Activated CD8-positive, alpha-beta memory T cell treated with anti-CD3 and anti-CD28 coated beads for 48 hours (primary cell): ENCODE measurements around the gene GDI2.
A peak's percentile ranks its signal among the peaks of the same experiment; 100 is the strongest.
"Not testable (repeated sequence)": the region's sequence is repeated elsewhere in the genome, so short reads cannot be mapped to it uniquely, and the experiment has no call there.

Experiments
- DNase-seq, 3 experiments: peaks; one replicate each; pipeline ENCODE4 v3.0.0-alpha.2; 2020; ENCODE audit warnings: low read depth in 2 of 3, low spot score in 2 of 3

The GDI2 gene

DNA sequence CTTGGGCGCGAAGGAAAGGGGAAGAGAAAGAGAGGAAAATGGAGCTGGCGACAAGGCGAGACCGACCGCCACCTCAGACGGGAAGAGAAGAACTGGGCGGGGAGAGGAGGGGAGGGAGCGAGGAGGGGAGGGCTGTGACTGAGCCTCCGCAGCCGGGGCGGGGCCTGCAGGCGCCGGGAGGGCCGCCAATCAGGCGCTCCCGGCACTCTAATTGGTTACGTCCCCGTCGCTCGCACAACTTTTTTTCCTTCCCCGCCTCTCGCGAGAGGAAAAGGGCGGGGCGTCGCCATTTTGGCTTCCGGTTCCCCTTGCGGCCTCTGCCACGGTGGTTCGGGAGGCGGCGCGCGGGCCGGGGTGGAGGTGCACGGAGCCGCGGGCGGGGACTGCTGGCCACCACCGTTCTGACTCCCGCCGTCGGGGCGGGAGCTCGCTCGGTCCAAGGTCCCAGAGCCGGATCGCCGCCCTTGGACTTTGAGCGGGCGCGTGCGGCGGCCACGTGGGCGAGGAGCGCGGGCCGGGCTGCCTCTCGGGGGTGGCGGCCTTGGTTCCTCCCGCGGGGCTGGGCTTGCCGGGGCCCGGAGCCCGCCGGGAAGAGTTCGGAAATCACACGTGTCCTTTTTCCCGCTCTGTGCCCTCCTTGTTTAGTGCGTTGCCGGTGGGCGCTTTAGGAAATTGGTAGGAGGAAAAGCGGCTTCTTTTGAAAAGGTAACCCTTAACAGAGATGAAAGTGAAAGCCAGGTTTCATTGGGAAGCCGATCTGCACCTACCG lies at the start of gene GDI2:
TSS of gene GDI2 (minus strand) at position 94 of the 769 bp plus-strand sequence. CDS start 176 bp downstream, outside the sequence.
- peak; percentile 84 to 90 (median 88) for DNase-seq

DNA sequence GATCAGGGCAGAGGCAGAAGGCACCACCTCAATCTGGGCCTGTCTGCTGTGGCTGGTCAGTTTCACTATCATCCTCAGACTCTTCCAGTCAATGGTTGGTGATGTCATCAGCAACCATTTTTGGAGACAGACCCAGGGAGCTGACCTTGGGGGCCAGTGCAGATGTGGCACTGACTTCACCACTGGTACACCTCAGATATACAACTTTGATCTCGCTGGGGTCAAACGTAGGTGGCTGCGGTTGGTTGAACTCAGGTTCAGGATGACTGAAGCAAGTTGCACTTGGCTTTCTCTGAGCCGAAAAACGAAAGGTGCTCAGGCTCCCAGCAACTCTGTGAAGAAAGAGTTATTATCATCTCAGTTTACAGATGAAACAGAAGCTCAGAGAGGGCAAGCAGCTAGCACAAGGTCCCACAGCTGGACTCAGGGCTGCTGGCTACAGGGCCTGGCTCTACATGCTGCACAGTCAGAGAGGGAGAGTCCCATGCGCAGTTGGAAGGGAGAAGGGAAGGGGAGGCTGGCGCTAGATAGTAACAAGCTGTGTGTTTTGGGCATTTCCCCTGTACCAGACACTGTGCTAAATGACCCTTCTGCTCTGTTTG lies 49.2 kb upstream of the GDI2 start:
- no peak for DNase-seq

DNA sequence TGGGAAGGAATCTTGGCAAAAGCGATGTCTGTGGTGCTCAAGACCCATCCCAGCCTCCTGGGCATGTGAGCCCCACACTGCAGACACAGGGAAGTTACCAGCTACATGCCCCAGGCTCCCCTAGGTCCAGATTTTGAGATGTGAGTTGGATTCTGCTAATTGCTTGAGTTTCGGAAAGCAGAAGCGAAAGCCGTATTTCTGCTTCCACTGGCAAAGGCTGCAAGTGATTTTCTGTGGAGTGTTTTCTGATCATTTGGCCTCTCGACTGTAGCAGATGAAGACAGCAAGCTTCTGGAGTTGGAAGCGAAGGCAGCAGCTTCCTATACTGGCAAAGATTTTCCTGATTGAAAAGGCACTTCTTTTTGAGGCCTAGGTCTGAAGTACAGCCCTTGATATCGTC lies 46.8 kb upstream of the GDI2 start:
- no peak for DNase-seq

DNA sequence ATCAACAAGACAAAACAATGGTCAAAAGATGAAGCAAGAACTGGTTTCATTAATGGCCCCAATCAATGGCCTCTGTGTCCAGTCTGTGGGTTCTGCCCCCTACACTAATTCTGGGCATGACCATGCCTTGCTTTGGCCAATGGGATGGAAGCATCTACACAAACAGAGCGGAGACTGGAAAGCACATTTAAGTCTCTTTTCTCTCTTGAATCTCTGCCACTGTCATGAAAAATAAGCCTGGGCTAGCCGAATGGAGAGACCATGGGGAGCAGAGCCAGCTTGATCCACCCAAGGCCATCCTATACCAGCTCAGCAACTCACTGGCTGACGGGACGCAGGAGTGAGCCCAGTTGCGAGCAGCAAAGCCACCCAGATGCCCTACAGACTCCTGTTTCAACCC lies 45.6 kb upstream of the GDI2 start:
- no peak for DNase-seq

DNA sequence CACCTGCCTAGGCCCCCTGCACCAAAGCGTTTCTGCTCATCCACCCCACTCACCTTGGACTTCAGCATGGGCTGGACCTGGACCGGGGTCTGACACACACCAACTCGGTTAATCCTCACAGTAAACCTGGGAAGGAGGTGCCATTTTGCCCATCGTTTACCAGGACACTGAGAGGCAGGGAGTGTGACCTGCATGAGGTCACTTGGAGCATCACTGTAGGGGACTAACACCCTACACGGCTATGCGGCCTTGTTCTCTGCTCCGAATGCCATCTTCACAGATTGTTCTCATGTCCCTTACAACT lies 43.4 kb upstream of the GDI2 start:
- DNase-seq: no peak

DNA sequence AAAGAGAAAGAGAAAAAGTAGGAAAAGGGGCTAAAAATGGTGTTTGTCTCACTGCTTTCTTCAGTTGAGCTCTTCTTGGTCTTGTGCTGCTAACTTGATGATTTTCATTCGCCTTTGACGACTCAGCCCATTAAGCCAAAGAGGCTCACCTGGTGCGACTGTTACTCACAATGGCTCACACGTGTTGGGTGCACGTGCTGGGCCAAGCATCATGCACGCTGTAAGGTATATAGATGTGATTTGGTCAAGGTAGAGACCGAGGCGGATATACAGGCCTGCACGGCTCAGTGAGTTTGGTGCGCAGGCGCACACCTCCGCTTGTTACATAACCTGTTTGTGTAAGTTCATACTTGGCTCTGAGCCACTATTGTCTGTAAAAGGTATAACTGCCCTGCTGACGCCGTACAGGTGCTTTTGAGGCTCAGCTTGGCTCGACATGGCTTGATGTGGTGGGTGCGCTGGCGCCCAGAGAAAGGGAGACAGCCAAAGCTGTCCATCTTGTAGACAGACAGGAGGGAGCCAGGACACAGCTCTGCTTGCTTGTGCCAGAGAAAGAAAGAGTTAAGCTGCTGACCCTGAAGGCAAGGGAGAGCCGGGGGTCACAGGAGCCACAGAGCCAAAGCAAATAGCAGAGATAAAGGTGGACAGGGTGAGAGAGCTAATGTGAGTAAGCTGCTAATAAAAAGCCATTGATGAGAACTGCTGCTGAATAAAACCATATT lies 42.9 kb upstream of the GDI2 start:
- DNase-seq: no peak

DNA sequence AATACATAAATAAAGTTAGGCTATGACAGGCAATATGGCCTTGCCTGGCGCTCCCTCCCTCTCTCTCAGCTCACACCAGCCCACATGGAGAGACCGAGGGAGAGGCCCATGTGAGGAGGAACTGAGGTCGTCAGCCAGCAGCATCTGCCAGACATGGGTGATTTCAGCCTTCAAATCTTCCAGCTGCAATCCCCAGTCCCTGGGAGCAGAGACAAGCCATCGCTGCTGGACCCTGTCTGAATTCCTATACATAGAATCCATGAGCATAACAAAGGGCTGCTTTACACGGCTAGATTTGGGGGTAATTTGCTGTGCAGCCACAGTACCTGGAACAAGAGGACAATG lies 40.9 kb upstream of the GDI2 start:
- DNase-seq: no peak

DNA sequence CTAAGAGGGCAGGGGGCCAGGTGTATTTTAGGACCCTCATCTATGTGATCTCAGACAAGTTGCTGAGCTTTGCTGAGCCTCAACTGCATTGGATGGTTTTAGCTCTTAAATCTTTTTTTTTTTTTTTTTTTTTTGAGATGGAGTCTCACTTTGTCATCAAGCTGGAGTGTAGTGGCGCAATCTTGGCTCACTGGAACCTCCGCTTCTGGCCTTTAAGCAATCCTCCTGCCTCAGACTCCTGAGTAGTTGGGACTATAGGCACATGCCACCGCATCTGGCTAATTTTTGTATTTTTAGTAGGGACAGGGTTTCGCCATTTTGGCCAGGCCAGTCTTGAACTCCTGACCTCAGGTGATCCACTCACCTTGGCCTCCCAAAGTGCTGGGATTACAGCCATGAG lies 33.4 kb upstream of the GDI2 start:
- DNase-seq: not testable (repeated sequence)

DNA sequence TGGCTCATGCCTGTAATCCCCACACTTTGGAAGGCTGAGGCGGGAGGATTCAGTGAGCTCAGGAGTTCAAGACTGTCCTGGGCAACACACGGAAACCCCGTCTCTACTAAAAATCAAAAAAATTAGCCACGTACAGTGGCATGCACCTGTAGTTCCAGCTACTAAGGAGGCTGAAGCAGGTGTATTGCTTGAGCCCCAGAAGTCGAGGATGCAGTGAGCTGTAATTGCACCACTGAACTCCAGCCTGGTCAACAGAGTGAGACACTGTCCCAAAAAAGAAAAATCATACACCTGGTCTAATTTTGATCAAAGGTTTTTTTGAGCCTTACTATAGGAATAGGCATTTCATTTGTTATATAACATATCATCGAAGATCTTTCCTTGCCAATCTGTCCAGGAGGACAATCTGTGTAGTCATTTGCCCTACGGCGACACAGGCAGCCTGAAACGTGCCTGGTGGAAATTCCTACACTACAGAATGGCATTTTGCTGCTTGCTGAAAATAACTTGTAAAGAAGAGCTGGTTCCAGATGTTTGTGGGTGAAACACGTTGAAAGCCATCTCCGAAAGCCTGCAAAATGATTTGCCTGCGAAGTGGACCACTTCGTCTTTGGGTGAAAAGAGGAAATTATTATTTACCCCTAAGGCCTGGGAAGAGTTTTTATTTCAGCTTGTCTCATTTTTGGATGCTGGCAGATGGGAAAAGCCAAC lies 31.3 kb upstream of the GDI2 start:
- DNase-seq: no peak

DNA sequence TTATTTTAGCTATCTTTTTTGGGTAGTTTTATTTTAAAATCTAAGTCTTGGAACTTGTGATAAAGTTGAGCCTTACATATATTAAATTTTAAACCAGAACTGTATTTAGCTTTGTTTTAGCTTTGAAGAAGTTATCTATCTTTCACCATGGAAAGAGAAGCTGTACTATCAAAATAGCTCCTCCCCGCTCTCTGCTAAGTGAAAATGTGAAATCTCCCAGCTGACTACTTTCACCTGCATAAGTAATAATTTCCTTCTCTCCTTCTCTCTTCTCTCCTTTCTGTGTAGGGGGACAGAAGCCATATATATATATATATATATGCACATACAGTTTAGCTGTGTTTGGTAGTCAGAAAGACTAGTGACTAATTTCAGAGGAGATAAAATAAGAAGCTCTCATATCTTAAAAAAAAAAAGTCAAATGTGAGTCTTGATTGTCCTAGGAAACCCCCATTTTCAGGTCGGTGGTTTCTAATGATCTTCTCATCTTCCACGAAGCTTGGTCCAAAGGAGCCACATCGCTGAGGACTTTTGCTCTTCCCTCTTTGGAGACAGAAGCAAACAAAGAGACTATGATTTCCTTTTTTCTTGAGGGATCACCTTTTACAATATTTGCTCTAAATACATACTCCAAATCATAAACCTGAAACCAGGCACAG lies 30.6 kb upstream of the GDI2 start:
- no peak for DNase-seq

DNA sequence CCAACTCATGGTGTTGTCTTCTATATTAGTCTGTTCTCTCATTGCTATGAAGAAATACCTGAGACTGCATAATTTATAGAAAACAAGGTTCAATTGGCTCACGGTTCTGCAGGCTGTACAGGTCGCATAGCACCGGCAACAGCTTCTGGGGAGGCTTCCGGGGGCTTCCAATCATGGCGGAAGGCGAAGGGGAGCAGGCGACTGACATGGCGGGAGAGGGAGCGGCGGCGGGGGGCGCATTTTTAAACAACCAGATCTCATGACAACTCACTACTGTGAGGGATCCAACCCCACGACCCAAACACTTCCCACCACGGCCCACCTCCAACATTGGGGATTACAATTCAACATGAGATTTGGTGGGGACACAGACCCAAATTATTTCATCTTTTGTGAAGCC lies 28.7 kb upstream of the GDI2 start:
- no peak for DNase-seq

DNA sequence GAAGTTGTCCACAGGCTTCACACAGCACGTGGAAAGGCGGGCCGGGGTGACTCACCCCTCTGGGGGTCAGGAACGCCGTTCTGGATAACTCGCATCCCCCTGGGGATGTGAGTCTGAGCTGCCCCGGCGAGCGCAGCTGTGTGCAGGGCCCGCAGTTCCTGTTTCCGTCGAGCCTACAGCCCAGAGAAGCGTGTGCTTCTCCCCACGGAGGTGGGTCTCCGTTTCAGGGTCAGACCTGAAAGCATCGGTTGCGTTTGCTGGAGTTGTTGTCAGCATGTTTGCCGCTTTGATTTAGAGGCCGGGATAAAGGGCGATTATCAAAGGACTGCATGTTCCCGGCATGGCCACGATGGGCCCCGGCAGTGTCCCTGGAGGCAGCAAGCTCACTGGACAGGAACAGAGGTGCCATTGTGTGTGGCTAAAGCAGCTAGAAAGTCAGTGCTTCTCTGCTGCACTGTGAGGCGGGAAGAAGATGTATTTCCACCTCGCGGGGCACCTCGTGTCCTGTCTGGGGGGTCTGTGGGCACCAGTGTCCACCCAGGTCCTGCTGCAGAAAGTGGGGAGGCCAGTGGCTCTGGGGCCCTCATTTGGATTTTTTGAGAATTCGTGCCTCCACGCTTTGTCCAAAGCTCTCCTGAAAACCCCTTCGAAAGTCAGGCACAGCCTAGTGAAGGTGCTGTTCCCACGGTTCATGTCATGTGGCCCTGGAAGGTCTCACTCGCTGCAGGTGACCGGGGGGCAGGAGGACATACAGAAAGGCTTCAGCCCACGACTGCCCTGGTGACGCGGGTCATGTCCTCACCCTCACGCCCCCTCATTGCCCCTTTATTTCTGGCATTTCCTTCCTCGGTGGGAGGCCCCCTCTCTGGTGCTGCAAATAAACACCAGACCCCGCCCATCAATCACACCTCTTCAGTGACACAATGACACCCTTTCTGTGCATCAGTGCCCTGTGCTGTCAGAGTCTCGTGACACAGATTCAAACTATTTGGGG lies 27.4 kb upstream of the GDI2 start:
- no peak for DNase-seq

DNA sequence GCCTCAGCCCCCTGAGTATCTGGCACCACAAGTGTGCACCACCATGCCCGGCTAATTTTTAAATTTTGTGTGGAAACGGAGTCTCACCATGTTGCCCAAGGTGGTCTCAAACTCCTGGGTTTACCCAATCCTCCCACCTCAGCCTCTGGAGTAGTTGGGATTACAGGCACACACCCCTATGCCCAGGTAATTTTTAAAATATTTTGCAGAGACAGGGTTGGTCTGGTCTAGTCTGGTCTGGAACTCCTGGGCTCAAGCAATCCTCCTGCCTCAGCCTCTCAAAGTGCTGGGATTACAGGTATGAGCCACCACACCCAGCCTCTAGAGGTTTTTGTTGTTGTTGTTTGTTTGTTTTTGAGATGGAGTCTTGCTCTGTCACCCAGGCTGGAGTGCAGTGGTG lies 22.9 kb upstream of the GDI2 start:
- DNase-seq: not testable (repeated sequence)

DNA sequence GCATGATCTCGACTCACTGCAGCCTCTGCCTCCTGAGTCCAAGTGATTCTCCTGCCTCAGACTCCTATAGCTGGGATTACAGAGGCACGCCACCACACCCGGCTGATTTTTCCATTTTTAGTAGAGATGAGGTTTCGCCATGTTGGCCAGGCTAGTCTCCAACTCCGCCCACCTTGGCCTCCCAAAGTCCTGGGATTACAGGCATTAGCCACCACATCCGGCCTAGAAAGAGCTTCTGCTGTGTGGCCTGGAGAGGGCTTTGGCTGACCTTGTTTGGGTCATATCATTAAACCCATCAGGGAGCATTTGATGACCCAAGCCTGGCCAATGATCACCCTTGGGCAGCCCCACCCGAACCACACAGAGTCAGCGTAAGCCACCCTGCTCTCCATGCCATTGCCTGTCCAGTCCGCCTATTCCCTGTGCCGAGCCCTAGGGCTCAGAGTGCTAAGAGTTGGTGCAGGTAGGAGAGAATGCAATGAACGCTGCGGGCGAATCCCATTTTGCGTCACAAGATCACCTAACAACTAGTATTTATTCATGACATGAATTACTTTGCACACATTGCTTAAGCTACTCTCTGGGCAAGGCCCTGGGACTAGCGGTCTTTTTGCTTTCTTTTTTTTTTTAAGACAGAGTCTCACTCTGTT lies 22.3 kb upstream of the GDI2 start:
- DNase-seq: no peak

DNA sequence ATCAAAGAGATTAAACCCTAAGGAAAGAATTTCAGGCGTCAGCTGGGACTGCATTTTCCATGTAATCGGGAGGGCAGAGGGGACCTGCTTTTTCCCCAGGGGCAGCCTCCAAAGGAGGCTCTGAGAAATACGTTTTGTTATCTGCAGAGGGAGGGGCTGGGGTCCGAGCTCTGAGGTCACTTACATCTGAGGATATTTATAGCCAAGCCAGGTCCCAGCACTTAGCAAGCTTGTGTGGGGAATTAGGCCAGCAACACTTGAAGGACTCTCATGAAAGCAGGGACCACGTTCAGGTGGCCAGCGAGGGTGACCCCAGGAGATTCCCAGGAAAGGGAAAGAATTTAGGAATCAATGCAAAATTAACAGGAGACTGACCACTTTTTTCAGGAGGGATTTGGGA lies 20.6 kb upstream of the GDI2 start:
- DNase-seq: no peak

DNA sequence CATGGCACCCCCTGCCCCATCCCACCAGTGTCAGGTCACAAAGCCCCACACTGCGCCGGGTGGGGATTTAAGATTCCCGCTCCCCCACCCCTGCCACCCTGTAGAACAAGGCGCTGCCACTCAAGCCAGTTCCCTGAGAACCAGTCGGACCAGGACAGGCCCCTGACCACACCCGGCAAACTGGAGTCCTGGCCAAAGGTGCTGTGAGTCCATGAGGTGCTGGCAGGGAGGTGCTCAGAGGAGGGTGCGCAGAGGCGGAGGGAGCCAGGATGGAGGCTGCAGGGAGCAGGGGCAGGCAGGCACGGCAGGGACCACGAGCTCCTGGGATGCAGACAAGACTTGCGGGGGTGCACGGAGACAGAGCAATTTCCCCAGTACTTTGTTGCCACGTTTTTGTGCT lies 19.7 kb upstream of the GDI2 start:
- DNase-seq: no peak

DNA sequence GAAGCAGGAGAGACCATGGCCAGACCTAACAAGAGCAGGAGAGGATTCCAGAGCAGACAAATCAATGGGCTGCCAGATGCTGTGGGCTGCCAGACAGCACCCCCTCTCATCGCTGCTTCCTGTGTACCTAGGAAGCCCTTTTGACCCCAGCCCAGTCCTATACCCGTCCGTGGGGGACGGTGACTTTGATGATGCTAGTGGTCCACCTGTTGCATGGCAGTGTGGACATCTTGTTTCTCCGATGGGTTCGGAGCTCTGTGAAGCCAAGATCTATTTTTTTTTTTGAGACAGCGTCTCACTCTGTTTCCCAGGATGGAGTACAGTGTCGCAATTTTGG lies 18.2 kb upstream of the GDI2 start:
- DNase-seq: no peak

DNA sequence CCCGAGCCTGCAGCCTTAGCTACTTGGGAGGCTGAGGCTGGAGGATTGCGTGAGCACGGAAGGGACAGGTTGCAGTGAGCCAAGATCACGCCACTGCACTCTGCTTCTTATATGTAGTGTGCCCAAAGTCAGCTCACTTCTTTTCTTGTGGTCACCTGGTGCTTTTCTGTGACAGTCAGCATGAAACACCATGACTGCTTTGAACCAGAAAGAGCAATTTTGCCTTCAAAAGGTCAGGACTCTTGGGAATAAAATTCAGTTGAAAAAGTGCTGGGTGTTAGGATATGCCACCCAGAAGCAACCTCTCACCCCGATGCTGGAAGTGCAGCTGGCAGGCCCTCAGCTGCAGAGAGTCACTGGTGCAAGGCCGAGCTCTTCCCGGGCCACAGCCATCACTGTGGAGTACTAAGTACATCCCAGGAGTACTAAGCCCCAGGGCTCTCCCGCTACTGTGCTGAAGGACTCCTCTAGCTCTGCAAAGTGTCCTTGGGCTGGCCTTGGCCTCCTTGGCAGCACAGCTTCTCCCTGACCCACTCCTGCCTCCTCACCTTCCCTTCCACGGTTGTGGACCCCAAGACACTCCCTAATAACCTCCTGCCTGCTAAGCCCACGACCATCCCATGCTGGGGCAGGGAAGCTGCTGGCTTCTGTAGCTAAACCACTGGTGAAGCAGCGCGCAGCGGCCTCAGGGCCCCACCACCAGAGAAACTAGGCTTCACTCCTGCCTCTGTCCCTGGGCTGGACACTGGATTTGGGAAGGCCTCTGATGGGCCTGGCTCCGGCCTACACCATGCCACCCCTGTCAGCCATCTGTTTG lies 17.6 kb upstream of the GDI2 start:
- DNase-seq: no peak

DNA sequence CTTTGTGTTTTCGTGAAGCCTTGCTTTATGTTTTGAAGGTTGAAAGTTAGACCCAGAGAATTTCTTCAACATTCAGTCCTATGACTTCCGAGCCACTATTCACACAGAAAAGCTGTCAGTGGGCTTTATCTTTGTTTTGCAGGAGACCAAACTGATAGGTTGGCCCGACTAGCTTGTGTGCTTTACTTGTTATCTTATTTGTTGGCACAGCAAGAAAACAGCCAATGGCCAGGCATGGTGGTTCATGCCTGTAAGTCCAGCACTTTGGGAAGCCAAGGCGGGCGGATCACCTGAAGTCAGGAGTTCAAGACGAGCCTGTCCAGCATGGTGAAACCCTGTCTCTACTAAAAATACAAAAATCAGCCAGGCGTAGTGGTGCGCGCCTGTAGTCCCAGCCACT lies 16.0 kb upstream of the GDI2 start:
- DNase-seq: no peak
